Stomach (tissue), 4 donors: Measurements from ENCODE around the gene GH2.

ENCODE experiments used
- CTCF ChIP-seq, 7 experiments: fragments of 450-650 bp in 4 of 7; fragments of 200-600 bp in 3 of 7; sonication (generic) in 3 of 7; IDR thresholded peaks; one replicate each; pipeline ENCODE4 v1.5.1; 2016 to 2019; ENCODE audit warnings: antibody characterized with exemption in 7 of 7, control low read depth in 2 of 7, mild to moderate bottlenecking in 1 of 7
- POLR2A ChIP-seq, 4 donors: fragments of 450-650 bp; IDR thresholded peaks; one replicate each; pipeline ENCODE4 v1.6.1; 2016; ENCODE audit warnings: antibody characterized with exemption in 4 of 4, control low read depth in 2 of 4, mild to moderate bottlenecking in 1 of 4, moderate library complexity in 1 of 4
- POLR2AphosphoS5 ChIP-seq, 3 donors: sonication (generic); formaldehyde crosslinking; IDR thresholded peaks; one replicate each; pipeline ENCODE4 v1.6.1; 2016; ENCODE audit warnings: antibody characterized with exemption in 3 of 3

DNA sequence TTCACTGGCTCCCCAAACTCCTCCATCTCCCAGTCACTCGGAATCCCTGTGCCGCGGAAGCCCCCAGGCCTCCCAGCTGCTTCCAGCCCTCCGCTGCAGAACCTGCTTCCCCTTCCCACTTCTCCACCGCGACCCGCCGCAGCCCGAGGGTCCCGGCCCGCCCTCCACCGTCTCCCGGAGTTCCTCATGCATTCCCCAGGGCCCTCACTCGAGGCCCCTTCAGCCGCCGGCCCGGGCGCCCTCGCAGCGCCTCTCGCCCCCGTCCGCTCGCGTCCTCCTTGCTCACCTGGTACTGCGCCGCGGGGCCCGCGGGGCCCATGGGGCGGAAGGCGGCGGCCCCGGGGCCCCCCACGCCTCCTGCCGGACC lies 39.6 kb downstream of the GH2 start:
- TF ChIP-seq CTCF (IDR thresholded peaks at IDR 0.05) (no peak), POLR2AphosphoS5 (IDR thresholded peaks at IDR 0.05) (no peak), POLR2A (IDR thresholded peaks at IDR 0.05) (no peak)
